HEK293T (cell line): ENCODE results near the gene CALCOCO1.
"Not testable (repeated sequence)": the region's sequence is repeated elsewhere in the genome, so short reads cannot be mapped to it uniquely, and the experiment has no call there.

Source experiments
- CTCF ChIA-PET: fragments of 350-600 bp; formaldehyde crosslinking; extraction: SDS; loops from one replicate; lab custom pipeline; 2021; ENCODE audit warnings: antibody characterized with exemption, inconsistent platforms; lab: Yijun Ruan, JAX
- POLR2A ChIA-PET: fragments of 350-600 bp; formaldehyde crosslinking; extraction: SDS; loops from one replicate; lab custom pipeline; 2020; ENCODE audit warnings: antibody characterized with exemption, inconsistent platforms; lab: Yijun Ruan, JAX
- DNase-seq: peaks from one replicate; pipeline ENCODE4 v3.0.0; 2012; ENCODE audit warnings: mixed read lengths; ENCODE audit errors: extremely low spot score
- ARNT ChIP-seq: fragments of 450-650 bp; IDR thresholded peaks from 2 replicates; pipeline ENCODE4 v1.6.1; 2017; ENCODE audit warnings: mild to moderate bottlenecking
- BHLHE40 ChIP-seq: fragments of 450-650 bp; IDR thresholded peaks from 2 replicates; pipeline ENCODE4 v1.6.1; 2016; ENCODE audit warnings: mild to moderate bottlenecking, moderate library complexity, borderline replicate concordance
- CTBP1 ChIP-seq: fragments of 450-650 bp; IDR thresholded peaks from 2 replicates; pipeline ENCODE4 v1.6.1; 2016; ENCODE audit warnings: borderline replicate concordance
- ELF4 ChIP-seq: fragments of 450-650 bp; IDR thresholded peaks from 2 replicates; pipeline ENCODE4 v1.6.1; 2017; ENCODE audit warnings: antibody characterized with exemption
- FOXA1 ChIP-seq: fragments of 450-650 bp; IDR thresholded peaks from 2 replicates; pipeline ENCODE4 v1.6.1; 2016; ENCODE audit warnings: mild to moderate bottlenecking
- FOXK2 ChIP-seq: fragments of 450-650 bp; IDR thresholded peaks from 2 replicates; pipeline ENCODE4 v1.6.1; 2016; ENCODE audit warnings: mild to moderate bottlenecking
- FOXM1 ChIP-seq: fragments of 450-650 bp; IDR thresholded peaks from 2 replicates; pipeline ENCODE4 v1.6.1; 2017; ENCODE audit warnings: mild to moderate bottlenecking, borderline replicate concordance
- HDGF ChIP-seq: fragments of 450-650 bp; IDR thresholded peaks from 2 replicates; pipeline ENCODE4 v1.6.1; 2017; ENCODE audit warnings: antibody characterized with exemption, borderline replicate concordance
- L3MBTL2 ChIP-seq: fragments of 450-650 bp; conservative IDR thresholded peaks from 2 replicates; pipeline ENCODE4 v1.6.1; 2016; ENCODE audit warnings: mild to moderate bottlenecking
- LEF1 ChIP-seq: fragments of 450-650 bp; IDR thresholded peaks from 2 replicates; pipeline ENCODE4 v1.6.1; 2017; ENCODE audit warnings: mild to moderate bottlenecking, borderline replicate concordance
- NFRKB ChIP-seq: fragments of 450-650 bp; IDR thresholded peaks from 2 replicates; pipeline ENCODE4 v1.6.1; 2016; ENCODE audit warnings: mild to moderate bottlenecking, moderate library complexity
- PKNOX1 ChIP-seq: fragments of 450-650 bp; IDR thresholded peaks from 2 replicates; pipeline ENCODE4 v1.6.1; 2016
- SP1 ChIP-seq: fragments of 450-650 bp; IDR thresholded peaks from 2 replicates; pipeline ENCODE4 v1.6.1; 2017
- SUZ12 ChIP-seq: fragments of 450-650 bp; IDR thresholded peaks from 2 replicates; pipeline ENCODE4 v1.6.1; 2016; ENCODE audit warnings: mild to moderate bottlenecking
- TARDBP ChIP-seq: fragments of 450-650 bp; IDR thresholded peaks from 2 replicates; pipeline ENCODE4 v1.6.1; 2016
- ZNF384 ChIP-seq: fragments of 450-650 bp; IDR thresholded peaks from 2 replicates; pipeline ENCODE4 v1.6.1; 2016

The CALCOCO1 gene

GRCh38 chr12:53725824-53726223 lies 1.4 kb downstream of the CALCOCO1 start:
- ChIA-PET POLR2A (no interaction called here), CTCF (no interaction called here)
- DNase-seq: no peak
- TF ChIP-seq ELF4 (no peak), PKNOX1 (no peak), HDGF (no peak), NFRKB (no peak), FOXA1 (no peak), SP1 (no peak), SUZ12 (no peak), FOXM1 (no peak), CTBP1 (no peak), LEF1 (no peak), TARDBP (no peak), ZNF384 (no peak), FOXK2 (no peak), BHLHE40 (no peak), L3MBTL2 (no peak), ARNT (no peak)

DNA sequence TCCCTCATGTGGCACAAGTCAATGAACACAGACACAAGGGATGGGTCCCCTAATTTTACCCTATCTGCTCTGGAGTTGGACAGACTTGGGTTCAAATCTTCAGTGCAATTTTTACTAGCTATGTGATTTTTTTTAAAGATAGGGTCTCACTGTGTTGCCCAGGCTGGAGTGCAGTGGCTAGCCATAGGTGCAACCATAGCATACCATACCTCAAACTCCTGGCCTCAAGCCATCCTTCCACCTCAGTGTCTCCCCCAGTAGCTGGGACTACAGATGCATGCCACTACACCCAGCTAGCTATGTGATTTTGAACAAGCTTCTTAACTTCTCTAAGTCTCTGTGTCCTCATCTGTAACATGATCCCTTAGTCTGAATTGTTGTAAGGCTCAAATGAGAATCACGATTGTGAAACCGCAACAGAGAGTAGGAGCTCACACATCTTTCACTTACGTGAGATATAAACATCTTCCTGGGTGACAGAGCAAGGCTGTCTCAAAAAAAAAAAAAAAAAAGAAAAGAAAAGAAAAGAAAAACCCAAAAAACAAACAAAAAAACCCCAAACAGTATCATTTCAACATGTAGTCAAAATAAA lies 4.7 kb downstream of the CALCOCO1 start:
- ChIA-PET CTCF (interaction anchor here (0.6 to 1.1 kb wide), 4 partner anchors 11 to 263 kb away, joined by 3 to 4 read pairs (median 3); partner anchors contain the start of gene HOXC10), POLR2A (interaction anchor here (1.2 kb wide), 1 partner anchor 14 kb away, joined by 3 read pairs; no protein-coding TSS in a partner anchor)
- DNase-seq: no peak
- TF ChIP-seq FOXM1: no peak
- no peak for TF ChIP-seq PKNOX1
- TF ChIP-seq ELF4: no peak
- TF ChIP-seq HDGF: no peak
- TF ChIP-seq CTBP1: no peak
- no peak for TF ChIP-seq L3MBTL2
- TF ChIP-seq ZNF384: no peak
- no peak for TF ChIP-seq BHLHE40

- TF ChIP-seq L3MBTL2: no peak
- TF ChIP-seq LEF1: no peak
- no peak for TF ChIP-seq NFRKB
- TF ChIP-seq FOXK2: no peak
- no peak for TF ChIP-seq CTBP1
- TF ChIP-seq PKNOX1: no peak
- TF ChIP-seq ELF4: no peak
- ChIA-PET CTCF (interaction anchor here (1.4 kb wide), 1 partner anchor 23 kb away, joined by 5 read pairs; no protein-coding TSS in a partner anchor), POLR2A (no interaction called here)
Observed at GRCh38 chr12:53720946-53721345, 6.3 kb downstream of the CALCOCO1 start.

DNA sequence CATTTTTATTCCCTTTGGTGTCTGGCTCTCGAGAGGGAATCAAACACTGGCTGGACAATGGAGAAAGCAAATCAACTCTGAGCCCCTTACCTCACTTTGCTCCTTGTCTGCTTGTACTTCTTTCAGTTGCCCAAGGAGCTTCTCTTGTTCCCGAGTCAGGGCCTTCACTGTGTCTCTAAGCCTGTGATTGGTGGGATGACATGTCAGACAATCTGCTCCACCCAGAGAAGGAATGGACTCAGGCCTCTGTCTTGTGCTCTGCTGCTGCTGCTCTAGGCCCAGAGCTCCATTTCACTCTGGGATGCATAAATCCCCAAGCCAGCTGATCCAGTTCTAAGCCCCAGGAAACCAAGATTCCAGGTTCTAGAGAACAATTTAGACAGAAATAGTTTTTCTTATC lies 7.6 kb downstream of the CALCOCO1 start:
- POLR2A ChIA-PET: no interaction called here
- TF ChIP-seq PKNOX1 (peak; percentile 87), ZNF384 (no peak)
- CTCF ChIA-PET: no interaction called here
- DNase-seq: no peak

More at GRCh38 chr12:53720946-53721345, 6.3 kb downstream of the CALCOCO1 start:
- no peak for DNase-seq

DNA sequence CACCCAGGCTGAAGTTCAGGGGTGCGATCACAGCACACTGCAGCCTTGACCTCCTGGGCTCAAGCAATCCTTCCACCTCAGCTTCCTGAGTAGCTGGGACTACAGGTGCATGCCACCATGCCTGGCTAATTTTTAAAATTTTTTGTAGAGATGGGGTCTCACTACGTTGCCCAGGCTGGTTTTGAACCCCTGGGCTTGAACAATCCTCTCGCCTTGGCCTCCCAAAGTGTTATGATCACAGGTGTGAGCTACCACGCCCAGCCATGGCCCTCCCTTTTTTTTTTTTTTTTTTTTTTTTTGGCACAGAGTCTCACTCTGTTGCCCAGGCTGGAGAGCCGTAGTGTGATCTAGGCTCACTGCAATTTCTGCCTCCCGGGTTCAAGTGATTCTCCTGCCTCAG lies 8.7 kb downstream of the CALCOCO1 start:
- POLR2A ChIA-PET, CTCF ChIA-PET, DNase-seq: not testable (repeated sequence)

DNA sequence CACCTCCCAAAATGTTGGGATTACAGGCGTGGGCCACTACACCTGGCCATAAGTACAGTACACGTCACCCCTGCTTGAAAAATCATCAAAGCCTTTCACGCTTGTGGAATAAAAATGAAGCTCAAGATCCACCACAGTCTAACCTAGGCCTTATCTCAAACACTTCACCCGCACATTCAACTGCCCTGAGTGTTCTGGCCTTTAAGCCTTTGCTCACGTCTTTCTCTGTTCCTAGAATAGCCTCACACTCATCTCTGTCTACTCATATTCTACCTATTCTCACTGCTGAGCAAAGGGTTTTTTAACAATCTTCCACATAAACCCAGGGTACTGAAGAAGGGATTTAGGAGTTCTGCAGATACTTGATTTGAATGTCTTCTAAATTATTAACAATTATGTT lies 9.9 kb downstream of the CALCOCO1 start:
- CTCF ChIA-PET: interaction anchor here (1.2 kb wide), 1 partner anchor 15 kb away, joined by 3 read pairs; no protein-coding TSS in a partner anchor
- POLR2A ChIA-PET: no interaction called here
- no peak for DNase-seq
- no peak for TF ChIP-seq HDGF
- TF ChIP-seq TARDBP: no peak
- TF ChIP-seq ELF4: no peak
- no peak for TF ChIP-seq FOXK2
- no peak for TF ChIP-seq BHLHE40
- no peak for TF ChIP-seq FOXM1
- TF ChIP-seq NFRKB: no peak
- TF ChIP-seq ZNF384: no peak
- TF ChIP-seq FOXA1: no peak
- TF ChIP-seq LEF1: no peak
- TF ChIP-seq SUZ12: no peak
- TF ChIP-seq CTBP1: no peak
- TF ChIP-seq L3MBTL2: no peak
- no peak for TF ChIP-seq ARNT
- no peak for TF ChIP-seq PKNOX1
- TF ChIP-seq SP1: no peak
